NCI-H1436 treated with DMSO at 0.1 percent for 48 hours (cell line): ENCODE results near the gene C2CD4D.

Source experiments
- DNase-seq: peaks from one replicate; lab custom pipeline; 2025; lab: John Stamatoyannopoulos, UW

Gene C2CD4D

DNA sequence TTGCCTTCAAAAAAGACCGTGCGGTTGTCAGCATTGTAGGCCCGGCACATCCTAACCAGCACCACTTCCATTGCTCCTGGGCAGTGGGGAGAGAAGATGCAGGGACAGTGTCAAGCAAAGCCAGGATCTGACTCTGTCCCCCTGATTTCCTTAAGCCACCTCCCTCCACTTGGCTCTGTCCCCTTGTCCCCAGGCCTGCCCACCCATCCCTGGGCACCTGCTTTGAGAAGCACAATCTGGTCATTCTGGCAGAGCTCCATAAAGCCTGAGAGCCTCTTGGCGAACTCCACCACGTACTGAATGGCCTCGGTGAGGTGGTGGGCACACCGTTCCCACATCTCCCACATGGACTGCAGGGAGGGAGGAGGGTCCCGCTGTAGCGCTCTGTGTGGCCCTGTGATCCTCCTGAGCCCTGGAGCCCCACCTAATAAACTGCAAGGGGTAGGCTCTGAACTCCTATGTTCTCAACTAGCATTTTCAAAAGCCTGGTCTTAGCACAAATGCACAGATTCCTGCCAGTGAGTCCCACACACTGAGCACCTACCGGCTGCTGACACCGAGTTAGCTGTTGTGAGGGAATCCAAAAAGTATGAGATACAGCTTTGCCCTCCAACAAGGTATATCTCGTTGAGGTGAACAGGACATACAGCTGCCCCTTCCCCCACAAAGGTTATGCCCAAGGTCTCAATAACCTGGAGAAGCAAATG, 26.2 kb downstream of the C2CD4D start:
- no peak for DNase-seq

DNA sequence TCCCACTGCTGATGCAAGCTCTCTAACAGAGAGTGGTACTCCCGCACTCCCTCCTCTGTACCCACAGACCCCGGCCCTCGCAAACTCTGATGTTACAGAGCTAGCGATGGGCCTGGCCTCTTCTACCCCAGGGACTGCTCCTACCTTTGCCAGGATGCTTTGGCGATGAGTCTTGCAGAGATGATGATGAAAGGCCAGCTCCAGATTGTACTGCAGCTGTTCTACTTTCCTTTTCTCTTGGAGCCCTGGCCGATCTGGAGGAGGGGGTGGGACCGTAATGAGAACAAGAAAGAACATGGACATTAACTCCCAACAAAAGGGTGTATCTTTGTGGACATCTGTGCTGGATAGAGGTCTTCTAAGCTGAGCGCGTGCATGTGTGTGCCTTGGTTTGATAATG, 28.4 kb downstream of the C2CD4D start:
- no peak for DNase-seq

DNA sequence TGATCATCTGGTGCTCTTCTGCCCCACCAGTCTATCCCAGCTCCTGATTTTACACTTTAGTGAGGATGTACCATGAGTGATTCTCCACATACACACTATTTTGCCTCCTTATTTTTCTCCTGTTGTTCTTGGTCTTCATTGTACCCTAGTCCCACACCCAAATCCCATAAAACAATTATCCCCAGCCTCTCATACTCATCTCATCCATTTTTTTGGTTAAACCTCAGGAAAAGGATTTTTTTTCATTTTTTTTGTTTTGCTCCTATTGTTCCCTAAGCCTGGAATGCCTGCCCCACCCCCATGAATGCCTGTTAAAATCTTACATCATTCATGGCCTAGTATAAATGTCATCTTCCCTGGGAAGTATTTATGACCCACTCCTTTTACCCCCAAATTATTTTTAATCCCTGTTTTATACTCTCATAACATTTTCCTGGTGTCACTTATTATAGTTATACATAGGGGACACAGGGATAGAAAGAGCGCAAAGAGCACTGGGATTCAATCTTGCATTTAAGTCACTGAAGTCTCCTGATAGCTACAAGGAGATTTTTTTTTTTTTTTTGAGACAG, 29.5 kb downstream of the C2CD4D start:
- DNase-seq, result no peak

DNA sequence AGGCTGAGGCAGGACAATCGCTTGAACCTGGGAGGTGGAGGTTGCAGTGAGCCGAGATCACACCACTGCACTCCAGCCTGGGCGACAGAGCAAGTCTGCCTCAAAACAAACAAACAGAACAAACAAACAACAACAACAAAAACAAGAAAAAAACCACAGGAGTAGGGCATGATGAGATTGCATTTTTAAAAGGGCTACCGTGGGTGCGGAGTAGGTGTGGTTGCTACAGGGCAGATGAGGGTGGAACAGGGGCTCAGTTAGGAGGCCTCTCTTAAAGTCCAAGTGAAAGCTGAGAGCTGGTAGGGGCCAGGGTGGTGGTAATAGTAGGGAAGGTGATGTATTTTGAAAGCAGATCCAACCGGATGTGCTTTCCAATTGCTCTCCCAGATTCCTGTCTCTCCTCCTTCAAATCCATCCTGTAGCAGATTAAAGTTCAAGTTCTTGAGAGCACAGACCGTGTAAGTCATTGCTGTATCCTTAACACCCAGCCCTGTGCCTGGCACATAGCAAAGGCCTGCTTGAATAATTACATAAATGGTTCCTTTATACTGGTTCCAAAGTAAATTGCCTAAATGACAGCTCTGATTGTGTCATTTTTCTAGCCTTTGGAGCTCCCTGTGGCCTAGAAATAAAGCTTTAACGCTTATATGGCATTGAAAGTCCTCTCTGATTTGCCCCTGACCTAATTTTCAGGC, 30.2 kb downstream of the C2CD4D start:
- no peak for DNase-seq

DNA sequence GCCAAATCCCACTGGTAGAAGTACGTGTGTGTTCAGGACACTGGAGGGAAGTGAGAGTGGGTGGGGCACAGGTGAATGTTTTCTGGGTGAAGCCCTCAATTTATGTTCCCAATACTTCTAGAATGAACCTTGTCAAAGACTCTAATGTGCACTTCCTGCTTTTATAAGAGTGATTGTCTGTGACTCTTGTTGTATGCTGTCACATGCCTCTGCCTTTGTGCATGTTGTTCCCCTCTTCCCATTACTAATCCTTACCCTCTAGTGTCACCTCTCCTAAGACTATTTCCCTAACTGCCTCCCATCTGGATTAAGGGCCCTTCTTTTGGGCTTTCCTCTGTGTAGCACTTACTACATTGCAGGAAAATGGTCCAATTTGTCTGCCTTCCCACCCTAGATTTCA, 31.9 kb downstream of the C2CD4D start:
- DNase-seq, result no peak

DNA sequence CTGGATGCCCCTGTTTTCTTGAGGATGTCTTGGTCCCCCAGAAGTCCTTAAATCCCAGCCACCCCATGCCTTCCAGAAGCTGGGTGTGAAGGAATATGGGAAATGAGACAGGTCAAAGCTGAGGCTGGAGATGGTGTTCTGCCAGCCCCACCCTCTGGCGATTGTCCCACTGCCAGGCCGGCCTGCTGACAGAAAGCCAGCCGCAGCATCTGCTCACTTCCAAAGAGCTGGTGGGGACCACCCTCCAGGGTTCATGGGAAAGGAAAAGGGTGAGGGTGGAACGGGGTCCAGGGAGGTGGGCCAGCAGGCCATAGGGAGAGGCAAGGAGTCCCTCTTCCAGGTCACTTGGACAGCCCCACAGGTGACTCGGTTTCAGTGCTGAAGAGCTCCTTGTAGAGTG, 32.5 kb downstream of the C2CD4D start:
- no peak for DNase-seq

DNA sequence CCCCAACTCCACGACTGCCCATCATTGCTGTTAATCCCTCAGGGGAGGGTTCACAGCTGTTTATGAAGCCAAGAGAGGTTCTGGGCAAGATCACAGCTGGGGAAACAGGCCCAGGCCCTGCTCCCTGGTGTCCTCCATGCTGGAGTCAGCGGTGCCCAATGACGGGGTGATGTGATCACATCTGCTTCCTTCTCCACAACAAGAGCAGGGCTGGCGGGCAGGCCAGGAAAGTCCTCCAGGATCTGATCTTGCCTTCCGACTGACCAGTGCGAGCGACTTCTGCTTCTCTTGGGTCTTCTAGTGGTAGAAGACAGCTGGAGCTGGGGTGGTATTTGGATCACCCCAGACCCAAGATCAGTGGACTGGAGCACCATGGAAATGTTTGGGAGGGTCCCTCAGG, 33.5 kb downstream of the C2CD4D start:
- DNase-seq, result no peak

DNA sequence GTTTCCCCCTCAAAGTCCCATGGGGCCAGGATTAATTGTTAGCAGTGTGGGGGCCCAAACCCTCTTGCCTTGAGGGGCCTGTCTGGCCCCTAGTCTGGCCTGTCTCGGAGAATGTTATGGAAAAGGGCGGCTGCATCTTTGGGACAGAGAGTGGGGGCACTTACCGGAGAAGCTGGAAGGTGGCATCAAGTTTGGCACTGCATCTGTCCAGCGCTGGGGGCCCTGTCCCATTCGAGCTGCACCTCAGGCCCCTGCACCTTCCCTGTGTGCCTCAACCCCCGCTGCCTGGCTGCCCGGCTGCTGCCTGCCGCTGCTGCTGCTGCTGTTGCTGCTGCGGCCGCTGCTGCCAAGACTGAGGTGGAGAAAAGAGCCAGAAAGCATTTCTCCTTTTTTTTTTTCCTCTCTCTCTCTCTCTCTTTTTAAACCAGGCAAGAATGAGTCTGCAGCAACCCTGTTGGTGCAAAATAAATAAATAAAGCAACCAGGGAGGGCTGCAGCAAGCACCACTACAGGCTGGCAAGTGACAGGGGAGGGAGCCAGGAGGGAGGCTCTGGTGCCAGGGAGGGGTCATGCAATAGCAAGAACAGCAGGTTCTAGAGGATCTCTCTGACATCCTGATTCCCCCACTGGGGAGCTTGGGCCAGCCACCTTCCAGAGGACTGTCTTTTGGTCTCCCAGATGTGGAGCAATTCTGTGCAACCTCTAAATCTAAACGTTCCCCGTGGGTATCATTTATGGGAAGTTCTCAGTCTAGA, 34.4 kb downstream of the C2CD4D start, which contains the start of gene LINGO4:
Gene LINGO4, minus strand, starts transcription at position 354 of the 755 bp plus-strand sequence. CDS start 2,715 bp downstream, outside the sequence.
- no peak for DNase-seq

DNA sequence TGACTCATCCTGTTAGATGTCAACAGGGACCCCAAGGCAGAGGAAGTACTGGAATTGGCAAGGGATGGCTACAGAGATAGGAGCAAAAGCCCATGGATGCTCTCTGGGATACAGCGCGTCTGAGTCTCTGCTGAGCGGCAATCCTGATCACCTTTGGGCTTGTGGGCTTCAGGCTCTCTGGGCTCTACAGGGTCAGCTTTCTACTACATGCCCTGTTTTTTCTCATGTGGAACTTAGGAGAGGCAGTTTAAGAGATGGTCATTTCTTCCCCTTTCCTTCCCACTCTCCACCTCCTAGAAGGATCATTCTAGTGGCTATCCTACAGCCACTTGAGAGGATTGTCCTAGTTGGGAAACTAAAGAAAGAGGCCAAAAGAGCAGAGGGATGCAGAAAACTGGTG, 35.7 kb downstream of the C2CD4D start:
- DNase-seq, result no peak

DNA sequence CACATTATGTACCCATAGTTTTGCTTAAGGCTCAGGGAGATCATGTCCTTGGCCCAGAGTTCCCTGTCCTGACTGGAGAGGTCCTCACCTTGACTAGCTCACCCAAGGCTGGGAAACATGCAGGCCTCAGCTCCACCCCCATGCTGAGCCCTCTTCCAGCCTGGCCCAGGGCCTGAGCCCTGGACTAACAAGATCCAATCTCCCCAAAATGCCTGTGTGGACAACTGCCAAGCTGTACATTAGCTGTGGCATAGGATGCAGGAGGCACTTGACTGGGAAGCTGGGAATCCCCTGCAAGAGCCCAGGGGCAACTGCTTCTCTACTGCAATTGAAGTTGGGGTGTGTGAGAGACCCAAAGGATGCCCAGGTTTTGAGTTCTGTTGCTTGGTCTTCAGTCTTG, 36.5 kb downstream of the C2CD4D start:
- no peak for DNase-seq

DNA sequence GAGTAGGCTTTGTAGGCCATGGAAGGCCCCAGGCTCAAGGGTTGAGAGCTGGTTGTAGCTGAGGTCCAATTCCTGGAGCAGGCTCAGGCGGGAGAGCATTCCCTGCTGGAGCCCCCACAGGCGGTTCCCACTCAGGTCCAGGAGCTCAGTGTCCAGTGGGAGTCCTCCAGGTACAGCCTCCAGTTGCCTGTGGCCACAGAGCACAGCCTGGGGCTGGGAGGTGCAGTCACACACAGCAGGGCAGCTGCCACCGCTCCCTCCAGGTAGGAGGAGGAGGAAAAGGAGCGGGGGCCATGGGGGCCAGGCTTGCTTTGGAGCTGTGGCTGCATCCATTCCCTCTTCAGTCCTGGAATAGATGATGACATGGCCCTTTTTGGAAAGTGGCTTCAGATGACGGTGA, 37.2 kb downstream of the C2CD4D start:
- no peak for DNase-seq

DNA sequence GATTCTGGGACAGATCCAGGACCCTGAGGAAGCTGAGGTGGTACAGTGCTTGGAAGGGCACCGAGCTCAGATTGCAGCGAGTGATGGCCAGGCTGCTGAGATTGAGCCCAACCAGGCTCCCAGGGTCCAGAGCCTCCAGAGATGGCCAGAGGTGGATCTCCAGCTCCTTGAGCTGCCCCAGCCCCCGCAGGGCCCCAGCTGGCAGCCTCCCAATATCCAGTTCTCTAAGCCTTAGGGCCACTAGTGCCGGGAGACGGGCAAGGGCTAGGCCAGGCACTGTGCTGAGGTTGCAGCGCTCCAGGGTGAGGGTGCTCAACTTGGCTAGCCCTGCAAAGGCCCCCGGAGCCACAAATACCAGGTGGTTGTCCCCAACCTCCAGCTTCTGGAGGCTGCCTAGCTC, 37.8 kb downstream of the C2CD4D start:
- no peak for DNase-seq

DNA sequence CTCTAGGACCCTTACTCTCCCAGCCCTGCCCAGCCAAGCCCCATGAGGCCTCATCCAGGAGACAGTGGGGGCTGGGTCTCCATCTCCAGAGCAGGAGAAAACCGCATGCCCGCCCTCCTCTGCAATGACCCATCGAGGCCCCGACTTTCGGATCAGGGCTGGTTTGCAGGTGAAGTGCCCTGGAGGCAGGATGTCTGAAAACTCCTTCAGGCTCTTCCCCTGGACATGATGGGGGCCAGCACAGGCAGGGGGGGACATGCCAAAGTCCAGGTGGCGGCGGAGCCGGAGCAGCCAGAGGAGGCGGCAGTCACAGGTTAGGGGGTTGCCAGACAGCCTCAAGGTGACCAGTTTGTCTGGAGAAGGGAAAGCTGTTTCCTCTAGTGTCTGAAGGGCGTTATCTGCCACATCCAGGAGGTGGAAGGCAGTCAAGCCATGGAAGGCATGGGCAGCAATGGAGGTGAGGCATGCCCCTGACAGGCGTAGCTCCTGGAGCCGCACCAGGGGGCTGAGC, 38.3 kb downstream of the C2CD4D start:
- no peak for DNase-seq

DNA sequence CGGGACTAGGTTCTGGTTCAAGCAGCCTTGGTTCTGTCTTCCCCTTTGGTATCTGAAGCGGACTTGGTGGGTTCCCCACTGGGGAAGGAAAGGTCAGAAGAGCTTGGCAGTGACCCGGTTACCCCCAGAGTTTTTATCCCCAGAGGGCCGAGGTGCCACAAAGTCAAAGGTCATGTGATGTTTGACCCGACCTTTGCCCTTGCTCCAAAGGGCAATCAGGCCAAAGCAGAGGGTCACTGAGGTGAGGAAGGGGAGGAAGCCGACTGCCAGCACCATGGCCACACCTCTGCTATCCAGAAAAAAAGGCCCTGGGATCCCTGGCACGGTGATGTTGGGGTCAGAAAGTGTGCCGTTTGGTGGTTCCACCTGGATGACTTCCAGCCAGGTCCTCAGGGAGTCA, 38.8 kb downstream of the C2CD4D start:
- DNase-seq, result no peak

DNA sequence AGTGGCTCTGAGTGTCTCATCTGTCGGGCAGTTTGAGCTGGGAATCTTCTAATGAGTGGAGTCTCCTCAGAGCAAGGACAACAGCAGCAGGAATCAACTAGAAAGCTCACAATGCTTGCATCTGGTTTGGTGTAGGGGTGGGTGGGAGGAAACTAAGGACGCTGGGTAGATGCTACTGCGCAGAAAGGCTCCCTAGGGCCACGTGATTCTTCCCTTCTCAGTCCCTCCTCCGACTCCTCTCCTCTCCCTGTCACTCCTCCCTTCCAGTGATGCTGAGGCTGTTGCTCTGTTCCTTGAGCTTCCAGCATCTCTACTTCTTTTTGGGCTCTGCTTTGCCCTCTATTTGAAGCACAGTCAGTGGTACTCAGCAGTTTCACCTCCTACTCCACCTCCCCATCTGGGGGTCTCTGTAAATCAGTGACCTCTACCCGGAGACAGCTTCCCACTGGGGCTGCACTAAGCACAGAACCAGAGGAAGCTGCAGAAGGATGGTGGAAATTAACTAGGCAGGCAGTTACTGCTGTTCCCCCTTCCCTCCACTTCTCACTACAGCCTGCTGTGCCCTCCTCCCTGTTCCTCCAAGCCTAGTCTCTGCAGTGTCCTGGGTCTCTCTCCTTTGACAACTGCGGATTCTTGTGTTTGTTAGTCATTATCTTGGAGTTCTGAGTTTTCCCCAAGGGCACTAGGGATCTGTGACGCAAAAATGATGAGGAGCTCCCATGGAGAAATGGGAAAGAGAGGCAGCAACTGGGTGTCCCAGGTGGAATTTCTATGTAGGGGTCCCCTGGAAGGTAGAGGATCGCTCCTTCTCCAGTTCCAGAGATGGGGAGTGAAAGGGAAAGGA, 40.2 kb downstream of the C2CD4D start:
- DNase-seq, result no peak

DNA sequence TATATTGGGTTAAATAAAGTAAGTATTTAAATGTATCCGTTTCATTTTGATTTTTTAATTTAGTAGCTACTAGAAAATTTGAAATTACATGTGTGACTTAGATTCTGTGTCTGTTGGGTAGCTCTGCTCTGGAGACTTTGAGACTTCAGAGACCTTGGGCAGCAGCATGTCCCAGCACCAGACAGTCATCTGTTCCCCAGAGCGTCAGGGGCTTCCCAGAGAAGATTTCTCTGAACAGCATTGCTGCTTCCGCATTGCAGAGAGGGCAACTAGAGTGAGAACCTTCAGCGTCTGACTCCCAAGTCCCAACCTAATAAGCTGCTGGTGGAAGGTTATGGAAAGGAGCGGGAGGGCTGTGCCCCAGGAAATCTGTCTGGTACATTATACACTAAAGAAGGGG, 41.0 kb downstream of the C2CD4D start:
- no peak for DNase-seq

DNA sequence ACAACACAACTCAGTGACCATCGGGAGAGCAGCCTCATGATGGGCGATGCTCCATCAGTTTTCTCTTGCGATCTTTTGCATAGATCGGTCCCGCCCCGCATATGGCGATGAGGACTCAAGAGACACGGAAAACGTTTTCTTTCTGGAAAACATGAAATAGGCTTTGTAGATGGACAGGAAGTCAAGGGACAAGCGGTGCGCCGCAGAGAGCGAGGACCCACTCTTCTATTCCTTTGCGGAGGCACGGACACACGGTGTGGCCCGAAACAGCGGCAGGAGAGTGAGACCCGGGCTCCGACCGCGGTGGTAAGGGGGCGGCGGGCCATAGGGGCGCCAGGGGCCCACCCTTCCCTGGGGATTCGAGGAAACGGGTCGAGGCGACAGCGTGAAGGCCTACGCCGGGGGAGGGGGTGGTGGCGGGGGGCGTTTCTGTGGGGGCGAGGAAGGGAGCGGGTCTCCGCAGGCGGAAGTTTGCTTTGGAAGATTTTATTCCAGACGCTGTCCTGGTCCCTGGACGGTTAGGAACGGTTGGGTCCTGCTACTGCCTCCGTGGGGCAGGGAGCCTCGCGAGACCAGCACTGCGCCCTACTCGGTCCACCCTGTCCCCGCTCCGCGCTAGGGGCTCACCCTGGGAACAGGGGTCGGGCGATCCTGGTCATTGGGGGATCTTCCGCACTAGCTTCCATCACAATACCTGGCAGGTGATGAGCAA, 48.5 kb downstream of the C2CD4D start:
- DNase-seq, result no peak

DNA sequence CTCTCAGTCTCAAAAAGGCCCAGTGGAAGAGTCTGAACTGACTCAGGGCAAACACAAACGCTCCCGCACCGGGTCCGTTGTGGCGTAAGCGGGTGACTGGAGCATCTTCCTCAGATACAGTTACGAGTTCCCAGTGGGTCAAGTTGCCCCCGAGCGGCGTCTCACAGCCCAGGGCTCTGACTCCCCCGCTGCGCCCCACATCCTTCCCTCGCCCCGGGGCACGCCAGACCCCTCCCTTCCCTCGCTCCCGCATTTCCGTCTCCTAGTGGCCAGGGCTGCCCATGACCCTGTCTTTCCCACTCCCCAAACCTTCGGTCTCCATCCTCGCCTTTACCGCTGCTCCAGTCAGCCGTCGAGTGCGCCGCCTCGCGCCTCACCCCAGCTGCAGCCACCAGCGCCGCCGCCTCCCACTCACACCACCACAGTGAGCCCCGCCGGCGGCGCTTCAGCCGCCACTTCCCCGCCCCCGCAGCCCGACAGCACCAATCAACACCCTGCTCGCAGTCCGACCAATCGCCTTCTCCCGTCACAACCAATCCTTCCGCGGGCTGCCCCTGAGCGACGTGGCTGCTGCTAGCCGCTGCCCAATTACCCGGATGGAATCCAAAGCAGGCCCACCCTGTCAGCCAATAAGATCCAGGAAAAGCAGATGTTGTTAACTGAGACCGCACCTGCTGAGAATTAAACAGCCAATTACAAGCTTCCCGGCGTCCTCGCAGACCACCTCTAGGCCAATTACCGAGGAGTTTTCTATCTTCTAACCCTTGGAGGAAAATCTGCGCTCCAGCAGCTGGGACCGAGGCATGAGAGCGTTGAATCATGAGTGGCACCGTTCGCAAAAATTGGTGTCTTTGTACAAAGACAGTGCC, 49.3 kb downstream of the C2CD4D start, which contains the start of gene TDRKH:
Gene TDRKH, minus strand, starts transcription at position 430 of the 869 bp plus-strand sequence. CDS start 7,478 bp downstream, outside the sequence.
- DNase-seq, result peak; percentile 98
